Kidney glomerular epithelial cell (primary cell): ENCODE data around the gene TRMT11.
"Not testable (repeated sequence)": the region's sequence is repeated elsewhere in the genome, so short reads cannot be mapped to it uniquely, and the experiment has no call there.

ENCODE experiments used
- DNase-seq: peaks from one replicate; lab custom pipeline; 2025; lab: John Stamatoyannopoulos, UW

TRMT11 gene

GRCh38 chr6:126047648-126048047 lies 61.3 kb downstream of the TRMT11 start:
- DNase-seq: no peak

GRCh38 chr6:126048635-126049034 lies 62.3 kb downstream of the TRMT11 start:
- DNase-seq: no peak

- no peak for DNase-seq
Observed at GRCh38 chr6:126050795-126051194, 64.5 kb downstream of the TRMT11 start.

GRCh38 chr6:126051791-126052190 lies 65.5 kb downstream of the TRMT11 start:
- DNase-seq: no peak

GRCh38 chr6:126052485-126052884 lies 66.1 kb downstream of the TRMT11 start:
- no peak for DNase-seq

- DNase-seq: no peak
Observed at GRCh38 chr6:126054258-126054702, 67.9 kb downstream of the TRMT11 start.

- DNase-seq: no peak
Observed at GRCh38 chr6:126054802-126055201, 68.5 kb downstream of the TRMT11 start.

GRCh38 chr6:126055449-126055848 lies 69.1 kb downstream of the TRMT11 start:
- no peak for DNase-seq

GRCh38 chr6:126056355-126057004 lies 70.1 kb downstream of the TRMT11 start:
- DNase-seq: no peak

GRCh38 chr6:126058085-126058484 lies 71.7 kb downstream of the TRMT11 start:
- DNase-seq: not testable (repeated sequence)

- DNase-seq: no peak
Observed at GRCh38 chr6:126060400-126060799, 74.1 kb downstream of the TRMT11 start.

- no peak for DNase-seq
Observed at GRCh38 chr6:126063512-126064146, 77.3 kb downstream of the TRMT11 start.

GRCh38 chr6:126064257-126064747 lies 78.0 kb downstream of the TRMT11 start:
- no peak for DNase-seq

- DNase-seq: no peak
Observed at GRCh38 chr6:126064748-126065401, 78.5 kb downstream of the TRMT11 start.

- DNase-seq: no peak
Observed at GRCh38 chr6:126066053-126067048, 80.0 kb downstream of the TRMT11 start.

GRCh38 chr6:126067073-126067472 lies 80.7 kb downstream of the TRMT11 start:
- no peak for DNase-seq

GRCh38 chr6:126069449-126069848 lies 83.1 kb downstream of the TRMT11 start:
- DNase-seq: no peak

- DNase-seq: no peak
Observed at GRCh38 chr6:126071000-126071647, 84.8 kb downstream of the TRMT11 start.

- DNase-seq: no peak
Observed at GRCh38 chr6:126072172-126072571, 85.8 kb downstream of the TRMT11 start.

- DNase-seq: no peak
Observed at GRCh38 chr6:126072834-126073233, 86.5 kb downstream of the TRMT11 start.

GRCh38 chr6:126075335-126076071 lies 89.2 kb downstream of the TRMT11 start:
- DNase-seq: no peak
